Naive B cell (primary cell): ENCODE results near the gene EPG5. TPM values are rescaled to one million over a fixed set of nuclear protein-coding genes. Genes with fewer than 3 reads are reported as not detected.
A peak's percentile ranks its signal among the peaks of the same experiment; 100 is the strongest.

ENCODE experiments used
- ATAC-seq, 2 donors: fragments of 150-1000 bp; cut with Tn5 transposase; 2 replicates each; pipeline ENCODE4 v1.10.0; 2021; ENCODE audit warnings: low read depth in 2 of 2, mild to moderate bottlenecking in 2 of 2, moderate library complexity in 2 of 2
- DNase-seq: peaks from one replicate; pipeline ENCODE4 v3.0.0; 2022
- H3K27ac Mint-ChIP-seq, 6 donors: one replicate each; pipeline ENCODE4 v1.8.0; 2020 to 2022; ENCODE audit warnings: mild to moderate bottlenecking in 6 of 6, mixed read lengths in 6 of 6, moderate library complexity in 5 of 6, inconsistent platforms in 2 of 6
- H3K27me3 Mint-ChIP-seq, 3 donors: one replicate each; pipeline ENCODE4 v1.8.0; 2021 to 2022; ENCODE audit warnings: mixed read lengths in 3 of 3, mild to moderate bottlenecking in 1 of 3
- H3K36me3 Mint-ChIP-seq, 2 donors: one replicate each; pipeline ENCODE4 v1.8.0; 2020 to 2022; ENCODE audit warnings: mixed read lengths in 2 of 2, inconsistent platforms in 1 of 2, mild to moderate bottlenecking in 1 of 2
- H3K4me1 Mint-ChIP-seq, 3 donors: one replicate each; pipeline ENCODE4 v1.8.0; 2020 to 2022; ENCODE audit warnings: mixed read lengths in 3 of 3, inconsistent platforms in 1 of 3, mild to moderate bottlenecking in 1 of 3, moderate library complexity in 1 of 3
- H3K4me3 Mint-ChIP-seq, 8 donors: one replicate each; pipeline ENCODE4 v1.8.0; 2020 to 2022; ENCODE audit warnings: mild to moderate bottlenecking in 8 of 8, mixed read lengths in 8 of 8, moderate library complexity in 8 of 8, inconsistent platforms in 2 of 8
- H3K9me3 Mint-ChIP-seq, 7 donors: one replicate each; pipeline ENCODE4 v1.8.0; 2020 to 2022; ENCODE audit warnings: mixed read lengths in 7 of 7, mild to moderate bottlenecking in 5 of 7, inconsistent platforms in 2 of 7, moderate library complexity in 1 of 7
- polyA plus RNA-seq, 6 donors: library from polyadenylated mRNA; unstranded; fragments of 300-500 nt; fragmentation: Illumina TruSeq; gene quantifications; one replicate each; pipeline ENCODE4 v1.2.3, GENCODE V29; 2021; ENCODE audit warnings: low read depth in 6 of 6

Gene EPG5
- polyA plus RNA-seq, 6 donors from 2014 or later, result 3.4 to 6.9 (median 5.4) TPM

GRCh38 chr18:45926691-45927090, 40.4 kb downstream of the EPG5 start:
- Mint-ChIP-seq H3K4me3 (no peak overlapping the region), H3K36me3 (peaks cover 21 to 35% of the 10 kb centered on the region in 2 donors), H3K27ac (no peak overlapping the region), H3K9me3 (no peaks in the 10 kb centered on the region), H3K4me1 (no peaks in the 10 kb centered on the region), H3K27me3 (no peaks in the 10 kb centered on the region)
- DNase-seq (no peak), ATAC-seq (no peak)

DNA sequence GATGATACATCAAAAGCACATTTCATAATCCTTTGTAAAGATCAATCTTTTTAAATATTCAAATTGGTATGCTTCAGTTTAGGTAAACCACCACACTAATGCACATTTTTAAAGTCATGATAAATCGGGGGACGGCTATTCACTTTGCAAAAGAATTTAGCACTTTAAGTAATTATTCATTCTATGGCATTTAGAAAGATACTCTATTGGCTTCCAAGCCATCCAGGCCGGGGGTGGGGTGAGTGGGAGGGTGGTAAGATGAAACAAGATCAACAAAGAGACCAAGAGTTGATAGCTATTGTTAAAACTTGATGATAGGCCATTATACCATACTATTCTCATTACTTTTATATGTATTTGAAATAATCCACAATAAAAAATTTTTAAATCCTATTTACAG, 41.0 kb downstream of the EPG5 start:
- Mint-ChIP-seq H3K9me3 (no peaks in the 10 kb centered on the region), H3K4me1 (peaks cover 2 to 5% (median 3%) of the 10 kb centered on the region in 3 donors), H3K27me3 (no peaks in the 10 kb centered on the region), H3K36me3 (peaks cover 24 to 41% of the 10 kb centered on the region in 2 donors), H3K4me3 (no peak overlapping the region), H3K27ac (no peak overlapping the region)
- no peak for ATAC-seq
- no peak for DNase-seq

- H3K4me3 Mint-ChIP-seq, result no peak overlapping the region
- H3K27me3 Mint-ChIP-seq, result no peaks in the 10 kb centered on the region
- peaks cover 30 to 56% of the 10 kb centered on the region in 2 donors for H3K36me3 Mint-ChIP-seq
- peak overlapping the region in 1 of 6 donors; percentile 14 for H3K27ac Mint-ChIP-seq
- ATAC-seq (no peak), DNase-seq (no peak)
- H3K4me1 Mint-ChIP-seq, result peaks cover 15 to 16% (median 16%) of the 10 kb centered on the region in 3 donors
- no peaks in the 10 kb centered on the region for H3K9me3 Mint-ChIP-seq
Measured at GRCh38 chr18:45923138-45923537, 44.0 kb downstream of the EPG5 start.

DNA sequence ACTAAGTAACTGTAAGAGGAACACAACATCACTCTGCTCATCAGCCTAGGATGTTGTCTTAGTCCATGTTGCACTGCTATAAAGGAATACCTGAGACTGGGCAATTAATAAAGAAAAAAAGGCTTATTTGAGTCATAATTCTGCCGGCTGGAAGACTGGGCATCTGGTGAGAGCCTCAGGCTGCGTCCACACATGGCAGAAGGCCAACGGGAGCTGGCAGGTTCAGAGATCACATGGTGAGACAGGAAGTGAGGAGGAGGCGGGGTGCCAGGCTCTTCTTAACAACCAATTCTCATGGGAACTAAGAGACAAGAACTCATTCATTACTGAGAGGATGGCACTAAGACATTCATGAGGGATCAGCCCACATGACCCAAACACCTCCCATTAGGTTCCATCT, 46.8 kb downstream of the EPG5 start:
- peak overlapping the region in 1 of 6 donors; percentile 3 for H3K27ac Mint-ChIP-seq
- no peak for DNase-seq
- ATAC-seq, result peak; percentile 30 to 60
- H3K27me3 Mint-ChIP-seq, result no peaks in the 10 kb centered on the region
- peaks cover 41 to 58% of the 10 kb centered on the region in 2 donors for H3K36me3 Mint-ChIP-seq
- H3K4me3 Mint-ChIP-seq, result peak overlapping the region in 1 of 8 donors; percentile 1
- H3K9me3 Mint-ChIP-seq, result no peaks in the 10 kb centered on the region
- H3K4me1 Mint-ChIP-seq, result peaks cover 15 to 16% (median 16%) of the 10 kb centered on the region in 3 donors

- no peak for ATAC-seq
- Mint-ChIP-seq H3K27me3 (no peaks in the 10 kb centered on the region), H3K36me3 (peaks cover 56 to 57% of the 10 kb centered on the region in 2 donors)
Measured at GRCh38 chr18:45916302-45916701, 50.8 kb downstream of the EPG5 start.

DNA sequence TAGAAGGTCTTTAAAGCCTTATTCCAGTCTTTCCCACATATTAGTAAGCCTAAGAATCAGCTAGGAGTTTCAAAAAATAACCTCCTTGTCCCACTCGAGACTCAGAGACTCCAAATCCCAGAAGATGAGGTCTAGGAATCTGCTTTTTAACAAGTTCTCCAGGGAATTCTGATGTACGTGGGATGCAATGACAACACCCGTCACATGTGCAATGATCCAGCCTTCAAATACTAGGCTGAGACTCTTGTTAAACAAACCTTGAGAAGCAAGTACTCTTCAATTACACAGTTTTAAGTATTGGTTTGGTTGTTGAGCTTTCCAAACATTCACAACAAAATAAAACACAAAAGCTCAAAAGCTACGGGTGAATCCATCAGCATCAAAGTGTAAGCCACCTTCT, 53.9 kb downstream of the EPG5 start:
- no peak for DNase-seq
- Mint-ChIP-seq H3K27me3 (no peaks in the 10 kb centered on the region), H3K27ac (no peak overlapping the region), H3K4me1 (no peaks in the 10 kb centered on the region), H3K36me3 (peaks cover 44 to 48% of the 10 kb centered on the region in 2 donors), H3K4me3 (no peak overlapping the region), H3K9me3 (no peaks in the 10 kb centered on the region)
- ATAC-seq, result no peak

More at GRCh38 chr18:45916302-45916701, 50.8 kb downstream of the EPG5 start:
- no peak for DNase-seq
- H3K4me1 Mint-ChIP-seq, result peaks cover 12 to 16% (median 15%) of the 10 kb centered on the region in 3 donors
- H3K27ac Mint-ChIP-seq, result no peak overlapping the region
- H3K9me3 Mint-ChIP-seq, result no peaks in the 10 kb centered on the region
- no peak overlapping the region for H3K4me3 Mint-ChIP-seq

GRCh38 chr18:45910405-45911023, 56.6 kb downstream of the EPG5 start:
- no peaks in the 10 kb centered on the region for H3K27me3 Mint-ChIP-seq
- H3K4me1 Mint-ChIP-seq, result peaks cover 0 to 3% (median 0%) of the 10 kb centered on the region in 3 donors
- H3K27ac Mint-ChIP-seq, result no peak overlapping the region
- no peak overlapping the region for H3K4me3 Mint-ChIP-seq
- ATAC-seq, result peak; percentile 46 to 52
- peak; percentile 21 for DNase-seq
- H3K9me3 Mint-ChIP-seq, result no peaks in the 10 kb centered on the region
- peaks cover 45 to 55% of the 10 kb centered on the region in 2 donors for H3K36me3 Mint-ChIP-seq

- Mint-ChIP-seq H3K9me3 (no peaks in the 10 kb centered on the region), H3K27me3 (no peaks in the 10 kb centered on the region), H3K4me1 (peaks cover 0 to 3% (median 0%) of the 10 kb centered on the region in 3 donors), H3K36me3 (peaks cover 35 to 48% of the 10 kb centered on the region in 2 donors), H3K27ac (no peak overlapping the region), H3K4me3 (no peak overlapping the region)
- DNase-seq, result no peak
- no peak for ATAC-seq
Measured at GRCh38 chr18:45901654-45902210, 65.4 kb downstream of the EPG5 start.

GRCh38 chr18:45900623-45901022, 66.5 kb downstream of the EPG5 start:
- no peak overlapping the region for H3K4me3 Mint-ChIP-seq
- peak overlapping the region in 1 of 6 donors; percentile 70 for H3K27ac Mint-ChIP-seq
- no peaks in the 10 kb centered on the region for H3K4me1 Mint-ChIP-seq
- H3K9me3 Mint-ChIP-seq, result no peaks in the 10 kb centered on the region
- DNase-seq, result no peak
- ATAC-seq, result no peak
- peaks cover 24 to 49% of the 10 kb centered on the region in 2 donors for H3K36me3 Mint-ChIP-seq
- no peaks in the 10 kb centered on the region for H3K27me3 Mint-ChIP-seq

DNA sequence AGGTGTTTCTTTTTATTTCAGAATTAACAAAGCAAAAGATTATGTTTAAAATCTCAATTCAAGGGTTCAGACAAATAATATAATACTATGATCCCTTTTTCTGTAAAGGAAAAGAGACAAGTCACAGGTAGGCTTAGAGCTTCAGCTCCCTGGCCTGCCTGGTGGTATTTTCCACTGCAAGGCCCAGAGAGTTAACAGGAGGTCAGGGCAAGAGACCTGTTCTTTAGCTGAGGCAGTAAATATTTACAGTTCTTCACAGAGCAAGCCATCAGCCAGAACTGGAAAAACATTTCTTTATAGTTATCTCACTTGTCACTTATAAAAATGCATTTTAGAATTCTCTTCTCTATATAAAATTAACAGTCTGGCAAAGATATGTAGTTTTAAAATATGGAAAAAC, 70.1 kb downstream of the EPG5 start:
- no peaks in the 10 kb centered on the region for H3K27me3 Mint-ChIP-seq
- H3K36me3 Mint-ChIP-seq, result peaks cover 28 to 40% of the 10 kb centered on the region in 2 donors
- no peak for DNase-seq
- H3K4me3 Mint-ChIP-seq, result no peak overlapping the region
- H3K4me1 Mint-ChIP-seq, result no peaks in the 10 kb centered on the region
- ATAC-seq, result no peak
- H3K9me3 Mint-ChIP-seq, result no peaks in the 10 kb centered on the region
- H3K27ac Mint-ChIP-seq, result peak overlapping the region in 3 of 6 donors; percentile 16 to 53 (median 22)

- Mint-ChIP-seq H3K4me1 (no peaks in the 10 kb centered on the region), H3K27ac (peak overlapping the region in 2 of 6 donors; percentile 16 to 22), H3K9me3 (no peaks in the 10 kb centered on the region), H3K27me3 (no peaks in the 10 kb centered on the region), H3K4me3 (no peak overlapping the region), H3K36me3 (peaks cover 26 to 40% of the 10 kb centered on the region in 2 donors)
- no peak for DNase-seq
- no peak for ATAC-seq
Measured at GRCh38 chr18:45896452-45896851, 70.7 kb downstream of the EPG5 start.

- no peaks in the 10 kb centered on the region for H3K27me3 Mint-ChIP-seq
- H3K9me3 Mint-ChIP-seq, result no peaks in the 10 kb centered on the region
- H3K36me3 Mint-ChIP-seq, result peaks cover 22 to 29% of the 10 kb centered on the region in 2 donors
- DNase-seq (no peak), ATAC-seq (no peak)
- H3K27ac Mint-ChIP-seq, result no peak overlapping the region
- no peaks in the 10 kb centered on the region for H3K4me1 Mint-ChIP-seq
- no peak overlapping the region for H3K4me3 Mint-ChIP-seq
Measured at GRCh38 chr18:45895339-45895738, 71.8 kb downstream of the EPG5 start.

GRCh38 chr18:45894818-45895217, 72.3 kb downstream of the EPG5 start:
- ATAC-seq (no peak), DNase-seq (no peak)
- no peak overlapping the region for H3K4me3 Mint-ChIP-seq
- peak overlapping the region in 1 of 6 donors; percentile 1 for H3K27ac Mint-ChIP-seq
- no peaks in the 10 kb centered on the region for H3K27me3 Mint-ChIP-seq
- H3K9me3 Mint-ChIP-seq, result no peaks in the 10 kb centered on the region
- no peaks in the 10 kb centered on the region for H3K4me1 Mint-ChIP-seq
- H3K36me3 Mint-ChIP-seq, result peaks cover 27 to 32% of the 10 kb centered on the region in 2 donors

DNA sequence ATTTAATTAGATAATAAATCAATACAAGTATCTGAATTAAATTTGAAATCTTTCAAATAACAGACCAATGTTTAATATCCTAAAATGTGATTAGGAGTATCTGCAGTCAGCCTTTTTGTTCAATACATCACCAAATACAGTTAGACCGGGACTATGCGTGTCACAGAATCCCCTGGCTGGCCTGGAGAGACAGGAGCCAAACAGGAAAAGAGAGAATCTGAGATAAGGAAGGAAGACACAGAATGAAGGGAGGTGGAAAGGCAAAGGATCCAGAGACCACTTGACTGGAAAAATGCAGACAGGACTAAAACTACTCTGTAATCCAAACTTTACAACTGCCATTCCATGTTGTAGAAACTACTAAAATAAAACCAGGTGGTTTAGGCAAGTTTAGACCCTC, 75.3 kb downstream of the EPG5 start:
- no peaks in the 10 kb centered on the region for H3K27me3 Mint-ChIP-seq
- no peak for ATAC-seq
- DNase-seq, result no peak
- H3K27ac Mint-ChIP-seq, result no peak overlapping the region
- no peaks in the 10 kb centered on the region for H3K4me1 Mint-ChIP-seq
- H3K36me3 Mint-ChIP-seq, result peaks cover 15 to 30% of the 10 kb centered on the region in 2 donors
- no peak overlapping the region for H3K4me3 Mint-ChIP-seq
- no peaks in the 10 kb centered on the region for H3K9me3 Mint-ChIP-seq
